HEK293 (cell line): ENCODE results near the gene SIK3.

Source experiments
- CTCF ChIA-PET: fragments of 350-600 bp; formaldehyde crosslinking; extraction: SDS; loops from one replicate; lab custom pipeline; 2021; ENCODE audit warnings: antibody characterized with exemption; lab: Yijun Ruan, JAX
- POLR2A ChIA-PET: fragments of 300-600 bp; formaldehyde crosslinking; extraction: SDS; loops from one replicate; lab custom pipeline; 2020; ENCODE audit warnings: antibody characterized with exemption, inconsistent platforms; lab: Yijun Ruan, JAX
- H3K27ac ChIP-seq: fragments of 200-500 bp; sonication (Bioruptor generic); 2 replicates; pipeline ENCODE4 v1.5.1; 2014; ENCODE audit warnings: low read depth, low read length, control low read depth, inconsistent platforms; ENCODE audit errors: extremely low read depth
- H3K36me3 ChIP-seq, 2 experiments: fragments of 200-500 bp in 1 of 2; sonication (Bioruptor generic) in 1 of 2; 1 replicate in 1 of 2; 2 replicates in 1 of 2; pipeline ENCODE4 v1.5.1; 2014 to 2017; ENCODE audit warnings: inconsistent platforms in 2 of 2, low read length in 2 of 2; ENCODE audit not compliant: control insufficient read depth in 2 of 2, insufficient read depth in 1 of 2
- H3K4me1 ChIP-seq: fragments of 200-500 bp; sonication (Bioruptor generic); 2 replicates; pipeline ENCODE4 v1.5.1; 2014; ENCODE audit warnings: mild to moderate bottlenecking, low read length, inconsistent platforms; ENCODE audit not compliant: control insufficient read depth, insufficient read depth
- H3K4me3 ChIP-seq: 2 replicates; pipeline ENCODE4 v1.5.1; 2011; ENCODE audit warnings: low read depth, mild to moderate bottlenecking, control low read depth, low read length, moderate library complexity
- H3K9me3 ChIP-seq: fragments of 200-500 bp; sonication (Bioruptor generic); 2 replicates; pipeline ENCODE4 v1.5.1; 2014; ENCODE audit warnings: low read depth, low read length, inconsistent platforms; ENCODE audit not compliant: control insufficient read depth, insufficient read depth
- BCL11B ChIP-seq: fragments of 450-650 bp; formaldehyde crosslinking; IDR thresholded peaks from 2 replicates; pipeline ENCODE4 v1.5.1; 2016; ENCODE audit warnings: low read depth, missing biosample characterization, missing genetic modification characterization
- ELK4 ChIP-seq: IDR thresholded peaks from 2 replicates; pipeline ENCODE4 v1.6.1; 2011; ENCODE audit warnings: mild to moderate bottlenecking, low read depth, low read length, borderline replicate concordance
- GFI1B ChIP-seq: fragments of 450-650 bp; formaldehyde crosslinking; IDR thresholded peaks from 2 replicates; pipeline ENCODE4 v1.5.1; 2016; ENCODE audit warnings: missing biosample characterization, missing genetic modification characterization
- KLF16 ChIP-seq: fragments of 450-650 bp; formaldehyde crosslinking; IDR thresholded peaks from 2 replicates; pipeline ENCODE4 v1.5.1; 2017; ENCODE audit warnings: missing biosample characterization, missing genetic modification characterization
- OVOL3 ChIP-seq: fragments of 450-650 bp; formaldehyde crosslinking; IDR thresholded peaks from 2 replicates; pipeline ENCODE4 v1.5.1; 2016; ENCODE audit warnings: missing biosample characterization, missing genetic modification characterization
- ZBTB20 ChIP-seq: fragments of 450-650 bp; formaldehyde crosslinking; IDR thresholded peaks from 2 replicates; pipeline ENCODE4 v1.5.1; 2016; ENCODE audit warnings: missing biosample characterization, missing genetic modification characterization
- ZFHX2 ChIP-seq: fragments of 450-650 bp; formaldehyde crosslinking; conservative IDR thresholded peaks from 2 replicates; pipeline ENCODE4 v1.5.1; 2016; ENCODE audit warnings: missing biosample characterization, missing genetic modification characterization
- ZIC2 ChIP-seq: fragments of 450-650 bp; formaldehyde crosslinking; IDR thresholded peaks from 2 replicates; pipeline ENCODE4 v1.5.1; 2016; ENCODE audit warnings: missing biosample characterization, missing genetic modification characterization
- ZNF133 ChIP-seq: fragments of 450-650 bp; formaldehyde crosslinking; IDR thresholded peaks from 2 replicates; pipeline ENCODE4 v1.5.1; 2016; ENCODE audit warnings: missing biosample characterization, missing genetic modification characterization
- ZNF280D ChIP-seq: fragments of 450-650 bp; formaldehyde crosslinking; IDR thresholded peaks from 2 replicates; pipeline ENCODE4 v1.5.1; 2016; ENCODE audit warnings: missing biosample characterization, missing genetic modification characterization
- ZNF391 ChIP-seq: fragments of 450-650 bp; formaldehyde crosslinking; IDR thresholded peaks from 2 replicates; pipeline ENCODE4 v1.5.1; 2016; ENCODE audit warnings: low read depth, missing biosample characterization, missing genetic modification characterization, borderline replicate concordance
- ZNF394 ChIP-seq: fragments of 450-650 bp; formaldehyde crosslinking; IDR thresholded peaks from 2 replicates; pipeline ENCODE4 v1.5.1; 2016; ENCODE audit warnings: missing biosample characterization, missing genetic modification characterization, mild to moderate bottlenecking, moderate library complexity, borderline replicate concordance
- ZNF416 ChIP-seq: fragments of 450-650 bp; formaldehyde crosslinking; IDR thresholded peaks from 2 replicates; pipeline ENCODE4 v1.5.1; 2016; ENCODE audit warnings: missing biosample characterization, missing genetic modification characterization
- ZNF426 ChIP-seq: fragments of 450-650 bp; formaldehyde crosslinking; IDR thresholded peaks from 2 replicates; pipeline ENCODE4 v1.5.1; 2017; ENCODE audit warnings: missing biosample characterization, missing genetic modification characterization, mild to moderate bottlenecking, inconsistent platforms, moderate library complexity
- ZNF544 ChIP-seq: fragments of 450-650 bp; formaldehyde crosslinking; IDR thresholded peaks from 2 replicates; pipeline ENCODE4 v1.5.0; 2017; ENCODE audit warnings: missing biosample characterization, missing genetic modification characterization
- ZNF558 ChIP-seq: fragments of 450-650 bp; formaldehyde crosslinking; IDR thresholded peaks from 2 replicates; pipeline ENCODE4 v1.5.1; 2016; ENCODE audit warnings: missing biosample characterization, missing genetic modification characterization
- ZNF596 ChIP-seq: fragments of 450-650 bp; IDR thresholded peaks from 2 replicates; pipeline ENCODE4 v1.5.0; 2018; ENCODE audit warnings: missing biosample characterization, mild to moderate bottlenecking, missing genetic modification characterization, moderate library complexity
- ZNF600 ChIP-seq: fragments of 450-650 bp; formaldehyde crosslinking; IDR thresholded peaks from 2 replicates; pipeline ENCODE4 v1.5.1; 2016; ENCODE audit warnings: missing biosample characterization, missing genetic modification characterization
- ZNF654 ChIP-seq: fragments of 450-650 bp; formaldehyde crosslinking; IDR thresholded peaks from 2 replicates; pipeline ENCODE4 v1.5.1; 2016; ENCODE audit warnings: low read depth, missing biosample characterization, missing genetic modification characterization
- ZNF707 ChIP-seq: fragments of 450-650 bp; formaldehyde crosslinking; IDR thresholded peaks from 2 replicates; pipeline ENCODE4 v1.5.1; 2016; ENCODE audit warnings: missing biosample characterization, missing genetic modification characterization
- TF ChIP-seq, protein P1 (sequence below): fragments of 450-650 bp; formaldehyde crosslinking; IDR thresholded peaks from 2 replicates; pipeline ENCODE4 v1.5.1; 2016; ENCODE audit warnings: missing biosample characterization, missing genetic modification characterization
- TF ChIP-seq, protein P2 (sequence below): fragments of 450-650 bp; formaldehyde crosslinking; IDR thresholded peaks from 2 replicates; pipeline ENCODE4 v1.5.1; 2016; ENCODE audit warnings: missing biosample characterization, missing genetic modification characterization, low read depth
- TF ChIP-seq, protein P3 (sequence below): fragments of 450-650 bp; formaldehyde crosslinking; IDR thresholded peaks from 2 replicates; pipeline ENCODE4 v1.5.1; 2016; ENCODE audit warnings: missing biosample characterization, missing genetic modification characterization

The SIK3 gene

GRCh38 chr11:116972691-116973090 lies 125.5 kb downstream of the SIK3 start:
- no peaks in the 10 kb centered on the region for H3K36me3 ChIP-seq
- peaks cover 5% of the 10 kb centered on the region; the same call in 1 of the 2 replicates for H3K4me1 ChIP-seq
- no peak overlapping the region for H3K4me3 ChIP-seq
- POLR2A ChIA-PET: no interaction called here
- TF ChIP-seq OVOL3 (tag by site-specific recombination): no peak
- TF ChIP-seq, protein P1, sequence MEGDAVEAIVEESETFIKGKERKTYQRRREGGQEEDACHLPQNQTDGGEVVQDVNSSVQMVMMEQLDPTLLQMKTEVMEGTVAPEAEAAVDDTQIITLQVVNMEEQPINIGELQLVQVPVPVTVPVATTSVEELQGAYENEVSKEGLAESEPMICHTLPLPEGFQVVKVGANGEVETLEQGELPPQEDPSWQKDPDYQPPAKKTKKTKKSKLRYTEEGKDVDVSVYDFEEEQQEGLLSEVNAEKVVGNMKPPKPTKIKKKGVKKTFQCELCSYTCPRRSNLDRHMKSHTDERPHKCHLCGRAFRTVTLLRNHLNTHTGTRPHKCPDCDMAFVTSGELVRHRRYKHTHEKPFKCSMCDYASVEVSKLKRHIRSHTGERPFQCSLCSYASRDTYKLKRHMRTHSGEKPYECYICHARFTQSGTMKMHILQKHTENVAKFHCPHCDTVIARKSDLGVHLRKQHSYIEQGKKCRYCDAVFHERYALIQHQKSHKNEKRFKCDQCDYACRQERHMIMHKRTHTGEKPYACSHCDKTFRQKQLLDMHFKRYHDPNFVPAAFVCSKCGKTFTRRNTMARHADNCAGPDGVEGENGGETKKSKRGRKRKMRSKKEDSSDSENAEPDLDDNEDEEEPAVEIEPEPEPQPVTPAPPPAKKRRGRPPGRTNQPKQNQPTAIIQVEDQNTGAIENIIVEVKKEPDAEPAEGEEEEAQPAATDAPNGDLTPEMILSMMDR (tag by site-specific recombination): peak; percentile 80
- peak; percentile 87 for TF ChIP-seq ZNF600
- no peak for TF ChIP-seq ZNF707
- TF ChIP-seq ZFHX2: 0 out of 2 replicates have a peak, but pooled peaks have one; percentile 13
- peak; percentile 3; the same call in 1 of the 2 replicates for TF ChIP-seq ZNF654 (tag by site-specific recombination)
- no peak for TF ChIP-seq BCL11B (tag by site-specific recombination)
- no peak for TF ChIP-seq ZNF426
- no peak for TF ChIP-seq ZNF544 (tag by site-specific recombination)
- peak; percentile 22; the same call in 1 of the 2 replicates for TF ChIP-seq ZIC2
- no peak for TF ChIP-seq ZBTB20 (tag by site-specific recombination)
- TF ChIP-seq, all 188 proteins: peak for 5
- H3K9me3 ChIP-seq: no peaks in the 10 kb centered on the region
- CTCF ChIA-PET: interaction anchor here (0.7 to 1.0 kb wide), 2 partner anchors 22 to 124 kb away, joined by 4 to 6 read pairs; no protein-coding TSS in a partner anchor
- H3K27ac ChIP-seq: no peak overlapping the region

GRCh38 chr11:116970485-116971292 lies 127.5 kb downstream of the SIK3 start:
- H3K4me1 ChIP-seq: peaks cover 5% of the 10 kb centered on the region; the same call in 1 of the 2 replicates
- no peak overlapping the region for H3K27ac ChIP-seq
- no peaks in the 10 kb centered on the region for H3K36me3 ChIP-seq
- no peaks in the 10 kb centered on the region for H3K9me3 ChIP-seq
- H3K4me3 ChIP-seq: no peak overlapping the region
- POLR2A ChIA-PET: no interaction called here
- CTCF ChIA-PET: interaction anchor here (0.6 kb wide), 1 partner anchor 39 kb away, joined by 3 read pairs; no protein-coding TSS in a partner anchor
- no peak for TF ChIP-seq KLF16
- TF ChIP-seq, protein P2, sequence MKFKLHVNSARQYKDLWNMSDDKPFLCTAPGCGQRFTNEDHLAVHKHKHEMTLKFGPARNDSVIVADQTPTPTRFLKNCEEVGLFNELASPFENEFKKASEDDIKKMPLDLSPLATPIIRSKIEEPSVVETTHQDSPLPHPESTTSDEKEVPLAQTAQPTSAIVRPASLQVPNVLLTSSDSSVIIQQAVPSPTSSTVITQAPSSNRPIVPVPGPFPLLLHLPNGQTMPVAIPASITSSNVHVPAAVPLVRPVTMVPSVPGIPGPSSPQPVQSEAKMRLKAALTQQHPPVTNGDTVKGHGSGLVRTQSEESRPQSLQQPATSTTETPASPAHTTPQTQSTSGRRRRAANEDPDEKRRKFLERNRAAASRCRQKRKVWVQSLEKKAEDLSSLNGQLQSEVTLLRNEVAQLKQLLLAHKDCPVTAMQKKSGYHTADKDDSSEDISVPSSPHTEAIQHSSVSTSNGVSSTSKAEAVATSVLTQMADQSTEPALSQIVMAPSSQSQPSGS: no peak
- TF ChIP-seq GFI1B (tag by site-specific recombination): no peak
- no peak for TF ChIP-seq ZNF394 (tag by site-specific recombination)
- TF ChIP-seq ZNF280D: no peak
- no peak for TF ChIP-seq ZNF558 (tag by site-specific recombination)
- TF ChIP-seq ZNF596 (tag by site-specific recombination): no peak
- no peak for TF ChIP-seq ZNF391
- TF ChIP-seq, protein P3, sequence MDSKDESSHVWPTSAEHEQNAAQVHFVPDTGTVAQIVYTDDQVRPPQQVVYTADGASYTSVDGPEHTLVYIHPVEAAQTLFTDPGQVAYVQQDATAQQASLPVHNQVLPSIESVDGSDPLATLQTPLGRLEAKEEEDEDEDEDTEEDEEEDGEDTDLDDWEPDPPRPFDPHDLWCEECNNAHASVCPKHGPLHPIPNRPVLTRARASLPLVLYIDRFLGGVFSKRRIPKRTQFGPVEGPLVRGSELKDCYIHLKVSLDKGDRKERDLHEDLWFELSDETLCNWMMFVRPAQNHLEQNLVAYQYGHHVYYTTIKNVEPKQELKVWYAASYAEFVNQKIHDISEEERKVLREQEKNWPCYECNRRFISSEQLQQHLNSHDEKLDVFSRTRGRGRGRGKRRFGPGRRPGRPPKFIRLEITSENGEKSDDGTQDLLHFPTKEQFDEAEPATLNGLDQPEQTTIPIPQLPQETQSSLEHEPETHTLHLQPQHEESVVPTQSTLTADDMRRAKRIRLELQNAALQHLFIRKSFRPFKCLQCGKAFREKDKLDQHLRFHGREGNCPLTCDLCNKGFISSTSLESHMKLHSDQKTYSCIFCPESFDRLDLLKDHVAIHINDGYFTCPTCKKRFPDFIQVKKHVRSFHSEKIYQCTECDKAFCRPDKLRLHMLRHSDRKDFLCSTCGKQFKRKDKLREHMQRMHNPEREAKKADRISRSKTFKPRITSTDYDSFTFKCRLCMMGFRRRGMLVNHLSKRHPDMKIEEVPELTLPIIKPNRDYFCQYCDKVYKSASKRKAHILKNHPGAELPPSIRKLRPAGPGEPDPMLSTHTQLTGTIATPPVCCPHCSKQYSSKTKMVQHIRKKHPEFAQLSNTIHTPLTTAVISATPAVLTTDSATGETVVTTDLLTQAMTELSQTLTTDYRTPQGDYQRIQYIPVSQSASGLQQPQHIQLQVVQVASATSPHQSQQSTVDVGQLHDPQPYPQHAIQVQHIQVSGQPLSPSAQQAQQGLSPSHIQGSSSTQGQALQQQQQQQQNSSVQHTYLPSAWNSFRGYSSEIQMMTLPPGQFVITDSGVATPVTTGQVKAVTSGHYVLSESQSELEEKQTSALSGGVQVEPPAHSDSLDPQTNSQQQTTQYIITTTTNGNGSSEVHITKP (tag by site-specific recombination): no peak
- TF ChIP-seq ZNF133 (tag by site-specific recombination): no peak
- TF ChIP-seq ZNF416 (tag by site-specific recombination): no peak
- TF ChIP-seq ELK4: no peak
